H1 (cell line): Measurements from ENCODE around the gene BRINP3. TPM values are rescaled to one million over a fixed set of nuclear protein-coding genes. Genes with fewer than 3 reads are reported as not detected.

Experiments
- CTCF ChIA-PET: fragments of 300-600 bp; sonication (Branson Sonifier 250); formaldehyde crosslinking; loops from one replicate; lab custom pipeline; 2021; ENCODE audit not compliant: partially characterized antibody; lab: Charles Lee
- POLR2A ChIA-PET: fragments of 300-600 bp; sonication (Branson Sonifier 250); formaldehyde crosslinking; loops from one replicate; lab custom pipeline; 2021; ENCODE audit warnings: inconsistent platforms; ENCODE audit not compliant: partially characterized antibody; lab: Charles Lee
- DNase-seq, 2 experiments: peaks; one replicate each; pipeline versions ENCODE4 v3.0.0 to v3.0.0-alpha.2; 2010 to 2022; ENCODE audit warnings: low spot score in 2 of 2, low read depth in 1 of 2, mixed read lengths in 1 of 2
- FAIRE-seq: peaks from 2 replicates; lab custom pipeline; 2011; peaks lifted over from hg19 to GRCh38; lab: Jason Lieb, UNC
- H2AFZ ChIP-seq: 2 replicates; pipeline ENCODE4 v1.8.1; 2012; ENCODE audit warnings: low read length, inconsistent platforms
- H2AK5ac ChIP-seq: 2 replicates; pipeline ENCODE4 v1.6.1; 2013; ENCODE audit warnings: low read depth, low read length
- H2BK120ac ChIP-seq: replicated peaks from 2 replicates; pipeline ENCODE3; 2013; ENCODE audit warnings: low read depth, low read length, inconsistent platforms
- H2BK12ac ChIP-seq: 2 replicates; pipeline ENCODE4 v1.6.1; 2013; ENCODE audit warnings: low read depth, low read length
- H2BK15ac ChIP-seq: 2 replicates; pipeline ENCODE4 v1.6.1; 2013; ENCODE audit warnings: low read length
- H2BK20ac ChIP-seq: 2 replicates; pipeline ENCODE4 v1.6.1; 2013; ENCODE audit warnings: low read length
- H2BK5ac ChIP-seq: 2 replicates; pipeline ENCODE4 v1.6.1; 2013; ENCODE audit warnings: low read depth, low read length
- H3K14ac ChIP-seq: 2 replicates; pipeline ENCODE4 v1.6.1; 2013; ENCODE audit warnings: inconsistent platforms; ENCODE audit not compliant: insufficient read length
- H3K18ac ChIP-seq: 2 replicates; pipeline ENCODE4 v1.6.1; 2013; ENCODE audit warnings: low read length; ENCODE audit errors: extremely low read depth
- H3K23ac ChIP-seq: 2 replicates; pipeline ENCODE4 v1.6.1; 2013; ENCODE audit warnings: inconsistent platforms; ENCODE audit not compliant: insufficient read length
- H3K23me2 ChIP-seq: 2 replicates; pipeline ENCODE4 v1.6.1; 2013; ENCODE audit warnings: low read depth, low read length
- H3K27ac ChIP-seq: 2 replicates; pipeline ENCODE4 v1.6.1; 2011; ENCODE audit warnings: low read depth, low read length, inconsistent platforms
- H3K27me3 ChIP-seq, 4 experiments: replicated peaks in 1 of 4; 1 replicate in 1 of 4; 2 replicates in 3 of 4; pipeline versions ENCODE4 v1.6.1 to v1.8.1; 2011 to 2013; ENCODE audit warnings: low read length in 3 of 4, mild to moderate bottlenecking in 3 of 4, inconsistent platforms in 2 of 4, mixed read lengths in 2 of 4, moderate library complexity in 1 of 4; ENCODE audit not compliant: control insufficient read depth in 3 of 4, insufficient read depth in 3 of 4; ENCODE audit errors: extremely low read depth in 1 of 4
- H3K36me3 ChIP-seq, 4 experiments: 2 replicates each; pipeline versions ENCODE4 v1.6.1 to v1.8.1; 2011 to 2013; ENCODE audit warnings: mild to moderate bottlenecking in 4 of 4, low read length in 3 of 4, moderate library complexity in 2 of 4, control low read depth in 1 of 4, inconsistent platforms in 1 of 4; ENCODE audit not compliant: insufficient read depth in 4 of 4, control insufficient read depth in 2 of 4
- H3K4ac ChIP-seq: replicated peaks from 2 replicates; pipeline ENCODE3; 2013; ENCODE audit warnings: low read length, low read depth, mixed read lengths, inconsistent platforms; ENCODE audit not compliant: insufficient read length
- H3K4me1 ChIP-seq, 4 experiments: replicated peaks in 1 of 4; 1 replicate in 1 of 4; 2 replicates in 3 of 4; pipeline versions ENCODE4 v1.6.1 to v1.8.1; 2011 to 2013; ENCODE audit warnings: low read length in 3 of 4, inconsistent platforms in 2 of 4, mixed read lengths in 1 of 4; ENCODE audit not compliant: insufficient read depth in 4 of 4, control insufficient read depth in 3 of 4
- H3K4me2 ChIP-seq, 2 experiments: 2 replicates each; pipeline versions ENCODE4 v1.6.1 to v1.8.1; 2011 to 2013; ENCODE audit warnings: low read depth in 2 of 2, low read length in 2 of 2, control low read depth in 1 of 2, inconsistent platforms in 1 of 2, mild to moderate bottlenecking in 1 of 2; ENCODE audit not compliant: insufficient read depth in 1 of 2
- H3K4me3 ChIP-seq, 4 experiments: fragments of 200-600, 300-600 bp in 1 of 4; sonication (generic), shearing (Covaris generic), sonication (Bioruptor Twin) in 1 of 4; 2 replicates each; pipeline versions ENCODE4 v1.5.1 to v1.8.1; 2011 to 2016; ENCODE audit warnings: low read length in 4 of 4, low read depth in 3 of 4, control low read depth in 2 of 4, inconsistent platforms in 2 of 4, mild to moderate bottlenecking in 2 of 4, mixed read lengths in 1 of 4, moderate library complexity in 1 of 4; ENCODE audit not compliant: insufficient read depth in 2 of 4; ENCODE audit errors: extremely low read depth in 1 of 4
- H3K56ac ChIP-seq: replicated peaks from 2 replicates; pipeline ENCODE3; 2013; ENCODE audit warnings: low read depth, mild to moderate bottlenecking, mixed read lengths, low read length, inconsistent platforms; ENCODE audit not compliant: insufficient read length
- H3K79me1 ChIP-seq: 2 replicates; pipeline ENCODE4 v1.6.1; 2013; ENCODE audit warnings: low read depth, low read length, control low read depth
- H3K79me2 ChIP-seq, 2 experiments: 2 replicates each; pipeline versions ENCODE4 v1.6.1 to v1.8.1; 2012 to 2013; ENCODE audit warnings: low read length in 2 of 2, mild to moderate bottlenecking in 2 of 2, inconsistent platforms in 1 of 2; ENCODE audit not compliant: insufficient read depth in 2 of 2, control insufficient read depth in 1 of 2
- H3K9ac ChIP-seq, 4 experiments: replicated peaks in 1 of 4; 1 replicate in 1 of 4; 2 replicates in 3 of 4; pipeline versions ENCODE4 v1.6.1 to v1.8.1; 2011 to 2013; ENCODE audit warnings: low read depth in 3 of 4, low read length in 3 of 4, control low read depth in 2 of 4, mild to moderate bottlenecking in 2 of 4, moderate library complexity in 2 of 4, inconsistent platforms in 1 of 4; ENCODE audit errors: extremely low read depth in 1 of 4
- H3K9me3 ChIP-seq, 2 experiments: 2 replicates each; pipeline versions ENCODE4 v1.6.1 to v1.8.1; 2012 to 2013; ENCODE audit warnings: mild to moderate bottlenecking in 2 of 2, moderate library complexity in 2 of 2, control low read depth in 1 of 2, inconsistent platforms in 1 of 2, low read depth in 1 of 2, low read length in 1 of 2, mixed read lengths in 1 of 2; ENCODE audit not compliant: insufficient read depth in 2 of 2
- H4K20me1 ChIP-seq, 2 experiments: replicated peaks in 1 of 2; 2 replicates each; pipeline versions ENCODE3 to v1.8.1; 2011 to 2013; ENCODE audit warnings: inconsistent platforms in 2 of 2, low read length in 2 of 2, mild to moderate bottlenecking in 1 of 2; ENCODE audit not compliant: insufficient read depth in 2 of 2, control insufficient read depth in 1 of 2
- H4K5ac ChIP-seq: 2 replicates; pipeline ENCODE4 v1.6.1; 2013; ENCODE audit warnings: low read length, low read depth, mixed read lengths, inconsistent platforms; ENCODE audit not compliant: insufficient read length
- H4K8ac ChIP-seq: 2 replicates; pipeline ENCODE4 v1.8.0; 2013; ENCODE audit warnings: mild to moderate bottlenecking, moderate library complexity, low read length, inconsistent platforms; ENCODE audit not compliant: insufficient read depth; ENCODE audit errors: extremely low read depth
- H4K91ac ChIP-seq: replicated peaks from 2 replicates; pipeline ENCODE3; 2013; ENCODE audit warnings: low read length, mixed read lengths, inconsistent platforms; ENCODE audit not compliant: insufficient read length
- CHD2 ChIP-seq: IDR thresholded peaks from 2 replicates; pipeline ENCODE4 v1.6.1; 2012; ENCODE audit warnings: low read length, improper control_type of control experiment
- JUN ChIP-seq: IDR thresholded peaks from 2 replicates; pipeline ENCODE4 v1.6.1; 2011; ENCODE audit warnings: low read depth, mild to moderate bottlenecking, improper control_type of control experiment, low read length
- KDM5A ChIP-seq: fragments of 200-600 bp; IDR thresholded peaks from 2 replicates; pipeline ENCODE4 v1.7.1; 2012; ENCODE audit warnings: mild to moderate bottlenecking, low read length, inconsistent platforms, mixed read lengths
- WGBS, 2 experiments: shearing (Covaris generic) in 1 of 2; methylation state at CpG; one replicate each; pipeline versions ENCODE4 v1.1.6 to v1.1.7; 2013 to 2015; ENCODE audit warnings: low lambda C conversion rate in 2 of 2, mixed read lengths in 2 of 2, inconsistent platforms in 1 of 2, low coverage in 1 of 2, missing lambda C conversion rate in 1 of 2; ENCODE audit not compliant: insufficient replicate concordance in 2 of 2, insufficient coverage in 1 of 2, insufficient read length in 1 of 2; ENCODE audit errors: extremely low coverage in 1 of 2, missing lambda C conversion rate in 1 of 2; 5-methylcytosine and 5-hydroxymethylcytosine counted together
- polyA plus RNA-seq, 7 experiments: library from polyadenylated mRNA; depleted of rRNA in 3 of 7; stranded (reverse) in 5 of 7; unstranded in 2 of 7; fragments of >200 nt in 5 of 7; fragments of 200-250 nt in 2 of 7; gene quantifications; 1 replicate in 5 of 7; 2 replicates in 1 of 7; 4 replicates in 1 of 7; pipeline versions ENCODE4 v1.2.1 to v1.2.3, GENCODE V29; 2011 to 2013; ENCODE audit warnings: missing spikeins in 2 of 7, mixed read lengths in 2 of 7
- total RNA-seq: library from RNA; stranded (reverse); fragmentation: NEBNext Ultra II Directional; extraction: Animal tissue kit (Norgen Biotek cat#: 25700); gene quantifications from 2 replicates; pipeline ENCODE4 v1.2.1, GENCODE V29; 2021

Gene BRINP3
- total and polyA plus RNA-seq, 2 of the 8 experiments (the other 6 are each of a cell fraction or from before 2014, with no cell fraction given), result not detected

GRCh38 chr1:190277107-190277506 is 200.6 kb downstream of the BRINP3 start:
- no peaks in the 10 kb centered on the region for H3K23me2 ChIP-seq
- no peaks in the 10 kb centered on the region for H3K79me1 ChIP-seq
- no peak overlapping the region for H3K14ac ChIP-seq
- H2BK20ac ChIP-seq, result no peak overlapping the region
- no peak for FAIRE-seq
- TF ChIP-seq JUN (no peak), CHD2 (no peak), KDM5A (no peak)
- CTCF ChIA-PET, result interaction anchor here (0.7 kb wide), 1 partner anchor 269 kb away, joined by 3 read pairs; no protein-coding TSS in a partner anchor
- no peaks in the 10 kb centered on the region for H3K36me3 ChIP-seq
- H4K5ac ChIP-seq, result no peak overlapping the region
- H3K56ac ChIP-seq, result no peak overlapping the region
- no peaks in the 10 kb centered on the region for H3K27me3 ChIP-seq
- H2BK120ac ChIP-seq, result no peak overlapping the region
- H2BK15ac ChIP-seq, result no peak overlapping the region
- no peak overlapping the region for H3K9ac ChIP-seq
- no peaks in the 10 kb centered on the region for H3K79me2 ChIP-seq
- H3K4me3 ChIP-seq, result no peak overlapping the region
- H2BK5ac ChIP-seq, result no peak overlapping the region
- whole genome bisulfite sequencing, 2 experiments, result 92% methylated on average over 3 of the region's 3 CpGs; no CpG with 5 or more reads in 1 of the 2 experiments
- H3K18ac ChIP-seq, result no peak overlapping the region
- H3K27ac ChIP-seq, result no peak overlapping the region
- no peak overlapping the region for H3K4ac ChIP-seq
- H2BK12ac ChIP-seq, result no peak overlapping the region
- H3K23ac ChIP-seq, result no peak overlapping the region
- no peak overlapping the region for H2AFZ ChIP-seq
- H3K4me2 ChIP-seq, result no peak overlapping the region
- H4K91ac ChIP-seq, result no peak overlapping the region
- H4K8ac ChIP-seq, result no peak overlapping the region
- H3K4me1 ChIP-seq, result no peaks in the 10 kb centered on the region
- H4K20me1 ChIP-seq, result no peaks in the 10 kb centered on the region
- no peak for DNase-seq
- POLR2A ChIA-PET, result no interaction called here
- no peak overlapping the region for H2AK5ac ChIP-seq
- no peaks in the 10 kb centered on the region for H3K9me3 ChIP-seq
